K562 (cell line): Measurements from ENCODE around the gene TAF15. TPM values are rescaled to one million over a fixed set of nuclear protein-coding genes. Genes with fewer than 3 reads are reported as not detected.

ENCODE experiments used
- ATAC-seq: fragments of 200-7000 bp; cut with Tn5 transposase; 3 replicates; pipeline ENCODE4 v1.9.1; 2020; ENCODE audit warnings: moderate library complexity
- BruUV-seq: library from RNA; stranded (reverse); fragments of 400-500 nt; replicated peaks from 2 replicates; lab custom pipeline; 2021; lab: Mats Ljungman, UMichigan
- CTCF ChIA-PET: fragments of 300-600 bp; formaldehyde crosslinking; extraction: SDS; loops from one replicate; lab custom pipeline; 2021; ENCODE audit warnings: low intra/inter-chr PET ratio; lab: Yijun Ruan, JAX
- POLR2A ChIA-PET: fragments of 300-600, 350-650 bp; sonication (Branson Sonifier 250); formaldehyde crosslinking; extraction: SDS; loops from one replicate; lab custom pipeline; 2021; ENCODE audit warnings: antibody characterized with exemption, inconsistent platforms; lab: Yijun Ruan, JAX
- DNase-seq, 4 experiments: peaks; one replicate each; pipeline versions ENCODE4 v3.0.0 to v3.0.0-alpha.2; 2011 to 2018; ENCODE audit warnings: low spot score in 3 of 4, mixed read lengths in 3 of 4; ENCODE audit errors: extremely low read depth in 1 of 4
- FAIRE-seq: peaks from 2 replicates; lab custom pipeline; 2011; peaks lifted over from hg19 to GRCh38; lab: Jason Lieb, UNC
- H2AFZ ChIP-seq: 2 replicates; pipeline ENCODE4 v1.6.0; 2011; ENCODE audit warnings: low read depth, low read length, control low read depth, inconsistent platforms
- H3K27ac ChIP-seq: fragments of 200-600 bp; 3 replicates; pipeline ENCODE4 v1.8.0; 2011; ENCODE audit warnings: low read depth, mild to moderate bottlenecking, control low read depth, inconsistent platforms, low read length, moderate library complexity, mixed read lengths; ENCODE audit errors: extremely low read depth
- H3K27me3 ChIP-seq, 2 experiments: fragments of 300-600 bp in 1 of 2; 2 replicates in 1 of 2; 3 replicates in 1 of 2; pipeline versions ENCODE4 v1.6.0 to v1.8.0; 2011; ENCODE audit warnings: inconsistent platforms in 2 of 2, low read length in 2 of 2, mild to moderate bottlenecking in 1 of 2, mixed read lengths in 1 of 2, moderate library complexity in 1 of 2; ENCODE audit not compliant: control insufficient read depth in 2 of 2, insufficient read depth in 2 of 2
- H3K36me3 ChIP-seq: fragments of 300-600 bp; 3 replicates; pipeline ENCODE4 v1.8.0; 2011; ENCODE audit warnings: mild to moderate bottlenecking, low read length, inconsistent platforms; ENCODE audit not compliant: control insufficient read depth, insufficient read depth
- H3K4me1 ChIP-seq, 2 experiments: fragments of 200-600 bp in 1 of 2; replicated peaks in 1 of 2; 2 replicates in 1 of 2; 3 replicates in 1 of 2; pipeline versions ENCODE4 v1.5.1 to v1.8.0; 2011; ENCODE audit warnings: inconsistent platforms in 2 of 2, low read length in 2 of 2, mild to moderate bottlenecking in 1 of 2, mixed read lengths in 1 of 2, moderate library complexity in 1 of 2; ENCODE audit not compliant: control insufficient read depth in 2 of 2, insufficient read depth in 2 of 2
- H3K4me2 ChIP-seq: 2 replicates; pipeline ENCODE4 v1.6.1; 2011; ENCODE audit warnings: low read length, control low read depth, inconsistent platforms, mixed read lengths; ENCODE audit not compliant: insufficient read depth
- H3K4me3 ChIP-seq: fragments of 200-600 bp; sonication (generic), shearing (Covaris generic); 2 replicates; pipeline ENCODE4 v1.5.1; 2016; ENCODE audit warnings: control low read depth, inconsistent platforms
- H3K79me2 ChIP-seq: fragments of 200-600 bp; 3 replicates; pipeline ENCODE4 v1.8.0; 2011; ENCODE audit warnings: low read length, inconsistent platforms; ENCODE audit not compliant: control insufficient read depth, insufficient read depth
- H3K9ac ChIP-seq, 2 experiments: 2 replicates each; pipeline versions ENCODE4 v1.6.0 to v1.6.1; 2011; ENCODE audit warnings: low read depth in 2 of 2, low read length in 2 of 2, control low read depth in 1 of 2, inconsistent platforms in 1 of 2, mild to moderate bottlenecking in 1 of 2, mixed read lengths in 1 of 2; ENCODE audit not compliant: insufficient read depth in 1 of 2
- H3K9me1 ChIP-seq: one replicate; pipeline ENCODE4 v1.6.0; 2011; ENCODE audit warnings: inconsistent platforms, mild to moderate bottlenecking, low read length, moderate library complexity; ENCODE audit not compliant: control insufficient read depth, insufficient read depth
- H3K9me3 ChIP-seq: replicated peaks from 2 replicates; pipeline ENCODE4 v1.5.1; 2011; ENCODE audit warnings: low read depth, low read length, inconsistent platforms; ENCODE audit not compliant: control insufficient read depth, insufficient read depth
- H4K20me1 ChIP-seq: replicated peaks from 2 replicates; pipeline ENCODE4 v1.6.1; 2011; ENCODE audit warnings: low read length, inconsistent platforms, mixed read lengths; ENCODE audit not compliant: control insufficient read depth, insufficient read depth
- BRCA1 ChIP-seq, 2 experiments: fragments of 450-650 bp in 1 of 2; sonication (generic) in 1 of 2; formaldehyde crosslinking in 1 of 2; IDR thresholded peaks; 2 replicates each; pipeline versions ENCODE4 v1.5.0 to v1.6.1; 2017 to 2020; ENCODE audit warnings: mild to moderate bottlenecking in 1 of 2, missing genetic modification reagents in 1 of 2
- CBFB ChIP-seq: sonication (generic); formaldehyde crosslinking; IDR thresholded peaks from 2 replicates; pipeline ENCODE4 v1.4.0; 2020; ENCODE audit warnings: mild to moderate bottlenecking, missing genetic modification reagents
- CBX1 ChIP-seq: sonication (generic); IDR thresholded peaks from 2 replicates; pipeline ENCODE4 v1.6.1; 2016; ENCODE audit warnings: antibody characterized with exemption, low read depth, mild to moderate bottlenecking
- CBX3 ChIP-seq, 2 experiments: IDR thresholded peaks; 1 replicate in 1 of 2; 2 replicates in 1 of 2; pipeline ENCODE4 v1.6.1; 2012; ENCODE audit warnings: inconsistent platforms in 2 of 2, low read length in 2 of 2, borderline replicate concordance in 1 of 2, control low read depth in 1 of 2
- ELF4 ChIP-seq: fragments of 450-650 bp; formaldehyde crosslinking; IDR thresholded peaks from 2 replicates; pipeline ENCODE4 v1.4.0; 2022; ENCODE audit warnings: missing genetic modification characterization
- FOXA3 ChIP-seq, 2 experiments: fragments of 450-650 bp in 1 of 2; sonication (generic) in 1 of 2; formaldehyde crosslinking; IDR thresholded peaks in 1 of 2; conservative IDR thresholded peaks in 1 of 2; 2 replicates each; pipeline versions ENCODE4 v1.4.0 to v1.8.0; 2020 to 2022; ENCODE audit warnings: mild to moderate bottlenecking in 2 of 2, missing genetic modification reagents in 1 of 2
- FOXM1 ChIP-seq, 2 experiments: fragments of 450-650 bp in 1 of 2; sonication (generic) in 1 of 2; formaldehyde crosslinking in 1 of 2; IDR thresholded peaks; 2 replicates each; pipeline versions ENCODE4 v1.6.1 to v1.9.0; 2017 to 2022; ENCODE audit warnings: low read depth in 2 of 2, mild to moderate bottlenecking in 2 of 2, missing genetic modification reagents in 1 of 2, moderate library complexity in 1 of 2
- HBP1 ChIP-seq: fragments of 450-650 bp; formaldehyde crosslinking; IDR thresholded peaks from 2 replicates; pipeline ENCODE4 v1.4.0; 2022; ENCODE audit warnings: missing genetic modification characterization
- ILK ChIP-seq: fragments of 450-650 bp; IDR thresholded peaks from 2 replicates; pipeline ENCODE4 v1.6.1; 2016; ENCODE audit warnings: missing genetic modification characterization, low read depth, mild to moderate bottlenecking, missing compliant biosample characterization, moderate library complexity, borderline replicate concordance
- PHF8 ChIP-seq: fragments of 200-600 bp; sonication (generic); IDR thresholded peaks from 2 replicates; pipeline ENCODE4 v1.6.1; 2012; ENCODE audit warnings: mixed run types, mild to moderate bottlenecking, inconsistent platforms, low read length, moderate library complexity, borderline replicate concordance
- PREB ChIP-seq: sonication (generic); formaldehyde crosslinking; IDR thresholded peaks from 2 replicates; pipeline ENCODE4 v1.8.1; 2023; ENCODE audit warnings: mild to moderate bottlenecking, missing genetic modification reagents
- ZBTB7A ChIP-seq: IDR thresholded peaks from 2 replicates; pipeline ENCODE4 v1.6.1; 2011; ENCODE audit warnings: low read depth, mild to moderate bottlenecking, low read length, moderate library complexity, borderline replicate concordance; ENCODE audit not compliant: control insufficient read depth
- ZNF639 ChIP-seq, 2 experiments: fragments of 200-800 bp in 1 of 2; sonication (Bioruptor generic) in 1 of 2; sonication (generic) in 1 of 2; formaldehyde crosslinking in 1 of 2; IDR thresholded peaks in 1 of 2; conservative IDR thresholded peaks in 1 of 2; 2 replicates each; pipeline versions ENCODE4 v1.5.0 to v1.6.1; 2016 to 2020; ENCODE audit warnings: missing compliant biosample characterization in 1 of 2, missing genetic modification characterization in 1 of 2, missing genetic modification reagents in 1 of 2
- WGBS: fragments of 100-300 bp; shearing (Covaris generic); methylation state at CpG from one replicate; pipeline ENCODE4 v1.1.6; 2016; ENCODE audit warnings: low coverage, mixed read lengths; ENCODE audit not compliant: insufficient coverage; ENCODE audit errors: missing lambda C conversion rate; 5-methylcytosine and 5-hydroxymethylcytosine counted together
- in situ Hi-C: fragments of 300-500 bp; cut with MboI; formaldehyde crosslinking; loops from 4 replicates; pipeline ENCODE4 v1.15.0; 2018; ENCODE audit warnings: inconsistent platforms, mixed read lengths
- intact Hi-C: fragments of 100-400 bp; cut with micrococcal nuclease; formaldehyde crosslinking; loops from 2 replicates; pipeline ENCODE4 v1.14.2; 2022
- polyA plus RNA-seq, 8 experiments: library from polyadenylated mRNA; depleted of rRNA in 4 of 8; stranded (reverse) in 5 of 8; unstranded in 3 of 8; fragments of >200 nt; fragmentation: Nextera tagmentation in 2 of 8; fragmentation: Illumina TruSeq in 1 of 8; extraction: Ambion mirVana in 2 of 8; extraction: Trizol in 1 of 8; gene quantifications; 2 replicates each; pipeline versions ENCODE4 v1.2.1 to v1.2.3, GENCODE V29; 2011 to 2014; ENCODE audit warnings: inconsistent platforms in 1 of 8, missing spikeins in 1 of 8
- total RNA-seq, 7 experiments: library from RNA; depleted of rRNA in 6 of 7; stranded (reverse); fragments of >200 nt in 6 of 7; fragmentation: Illumina TruSeq in 2 of 7; extraction: Trizol in 2 of 7; gene quantifications; 2 replicates each; pipeline versions ENCODE4 v1.2.1 to v1.2.3, GENCODE V29; 2011 to 2021; ENCODE audit warnings: low replicate concordance in 1 of 7

The TAF15 gene
- total and polyA plus RNA-seq, 9 of the 15 experiments (the other 6 are each of a cell fraction or from before 2014, with no cell fraction given), result 4.1 to 272 (median 56.8) TPM

GRCh38 chr17:35893751-35894150, 84.5 kb downstream of the TAF15 start:
- H3K79me2 ChIP-seq, result no peaks in the 10 kb centered on the region
- CTCF ChIA-PET, result no interaction called here
- FAIRE-seq, result no peak
- H3K4me3 ChIP-seq, result no peak overlapping the region
- no peaks in the 10 kb centered on the region for H3K27me3 ChIP-seq
- POLR2A ChIA-PET, result interaction anchor here (0.8 to 1.2 kb wide), 3 partner anchors 9 to 47 kb away, joined by 3 to 4 read pairs (median 3); no protein-coding TSS in a partner anchor
- H2AFZ ChIP-seq, result no peak overlapping the region
- H3K4me2 ChIP-seq, result no peak overlapping the region
- no peak for DNase-seq
- intact Hi-C loops, result no loop called here
- no TSS peak for BruUV-seq
- no peak overlapping the region for H3K27ac ChIP-seq
- no peaks in the 10 kb centered on the region for H3K9me3 ChIP-seq
- peaks cover 0 to 23% of the 10 kb centered on the region in 2 experiments; a peak in 3 of 5 replicates for H3K4me1 ChIP-seq
- ATAC-seq, result no peak
- H3K9me1 ChIP-seq, result no peaks in the 10 kb centered on the region
- H3K9ac ChIP-seq, result no peak overlapping the region
- H3K36me3 ChIP-seq, result no peaks in the 10 kb centered on the region
- 51% methylated on average over 4 of the region's 4 CpGs for WGBS
- in situ Hi-C loops, result no loop called here
- TF ChIP-seq PREB (CRISPR knock-in tag), result no peak
- no peak for TF ChIP-seq FOXA3 (CRISPR knock-in tag; conservative IDR thresholded peaks at IDR 0.05 in 1 of 2, IDR thresholded peaks at IDR 0.05 in 1 of 2)
- no peak for TF ChIP-seq FOXM1 (IDR thresholded peaks at IDR 0.05; ENCODE audit: low read depth)
- TF ChIP-seq FOXM1 (CRISPR knock-in tag; IDR thresholded peaks at IDR 0.05; ENCODE audit: low read depth), result no peak
- TF ChIP-seq PHF8, result no peak
- TF ChIP-seq ILK (tag), result no peak
- TF ChIP-seq CBFB (CRISPR knock-in tag), result no peak
- no peak for TF ChIP-seq HBP1 (CRISPR knock-in tag)
- TF ChIP-seq CBX3 (IDR thresholded peaks at IDR 0.05; ENCODE audit: borderline replicate concordance in 1 of 2, low read length in 2 of 2), result no peak
- no peak for TF ChIP-seq ELF4 (CRISPR knock-in tag)
- TF ChIP-seq ZNF639 (CRISPR knock-in tag; conservative IDR thresholded peaks at IDR 0.05 in 1 of 2, IDR thresholded peaks at IDR 0.05 in 1 of 2), result no peak
- TF ChIP-seq BRCA1 (IDR thresholded peaks at IDR 0.05), result no peak
- no peak for TF ChIP-seq BRCA1 (CRISPR knock-in tag; IDR thresholded peaks at IDR 0.05)
- TF ChIP-seq CBX1, result no peak
- TF ChIP-seq ZBTB7A, result no peak
- H4K20me1 ChIP-seq, result no peaks in the 10 kb centered on the region
